SK-N-SH (cell line): ENCODE data around the gene SP6.

Source experiments
- CHD2 ChIP-seq: fragments of 150-350 bp; IDR thresholded peaks from 2 replicates; pipeline ENCODE4 v1.6.1; 2018; ENCODE audit warnings: low read length; ENCODE audit not compliant: partially characterized antibody
- CTCF ChIP-seq: fragments of 200-600 bp; sonication (generic); IDR thresholded peaks from 2 replicates; pipeline ENCODE4 v1.6.1; 2017; ENCODE audit warnings: antibody characterized with exemption, mild to moderate bottlenecking, moderate library complexity
- EP300 ChIP-seq, 2 experiments: IDR thresholded peaks; 2 replicates each; pipeline versions ENCODE4 v1.4.0 to v1.6.1; 2012; ENCODE audit warnings: borderline replicate concordance in 1 of 2, low read depth in 1 of 2, low read length in 1 of 2
- JUND ChIP-seq: IDR thresholded peaks from 2 replicates; pipeline ENCODE4 v1.4.0; 2012
- MEF2A ChIP-seq: IDR thresholded peaks from 2 replicates; pipeline ENCODE4 v1.4.0; 2012; ENCODE audit warnings: low read depth, borderline replicate concordance
- NFIC ChIP-seq: IDR thresholded peaks from 2 replicates; pipeline ENCODE4 v1.4.0; 2012; ENCODE audit warnings: borderline replicate concordance
- POLR2AphosphoS5 ChIP-seq: IDR thresholded peaks from 2 replicates; pipeline ENCODE4 v1.6.1; 2012; ENCODE audit warnings: low read depth, low read length
- RAD21 ChIP-seq: IDR thresholded peaks from 2 replicates; pipeline ENCODE4 v1.6.1; 2012; ENCODE audit warnings: mild to moderate bottlenecking, low read length
- REST ChIP-seq: IDR thresholded peaks from 2 replicates; pipeline ENCODE4 v1.6.1; 2012; ENCODE audit warnings: mild to moderate bottlenecking, low read depth, low read length, moderate library complexity
- RFX5 ChIP-seq: IDR thresholded peaks from 2 replicates; pipeline ENCODE4 v1.6.1; 2012; ENCODE audit warnings: mild to moderate bottlenecking, improper control_type of control experiment, low read length
- RXRA ChIP-seq: IDR thresholded peaks from 2 replicates; pipeline ENCODE4 v1.4.0; 2012; ENCODE audit warnings: low read depth, mild to moderate bottlenecking, borderline replicate concordance
- USF2 ChIP-seq: fragments of 150-350 bp; IDR thresholded peaks from 2 replicates; pipeline ENCODE4 v1.6.1; 2017; ENCODE audit warnings: antibody characterized with exemption, low read length, low read depth, borderline replicate concordance

GRCh38 chr17:47839071-47839470 is 11.9 kb downstream of the SP6 start:
- no peak for TF ChIP-seq CTCF
- TF ChIP-seq NFIC = no peak
- TF ChIP-seq POLR2AphosphoS5 = no peak
- no peak for TF ChIP-seq EP300 (IDR thresholded peaks at IDR 0.05; ENCODE audit: borderline replicate concordance in 1 of 2, low read depth in 1 of 2, low read length in 1 of 2)
- no peak for TF ChIP-seq REST
- no peak for TF ChIP-seq RXRA
- no peak for TF ChIP-seq JUND
- no peak for TF ChIP-seq RAD21
- TF ChIP-seq USF2 = no peak
- TF ChIP-seq RFX5 = no peak
- no peak for TF ChIP-seq CHD2
- no peak for TF ChIP-seq MEF2A
